Liver (tissue), 9 donors: ENCODE results near the gene RNLS. TPM values are rescaled to one million over a fixed set of nuclear protein-coding genes. Genes with fewer than 3 reads are reported as not detected.

Experiments used
- DNase-seq: peaks from one replicate; pipeline ENCODE4 v3.0.0-alpha.2; 2017; ENCODE audit warnings: low spot score
- H3K27ac ChIP-seq, 2 donors: one replicate each; pipeline ENCODE4 v1.7.0; 2013; ENCODE audit warnings: inconsistent platforms in 2 of 2, low read length in 2 of 2, control low read depth in 1 of 2, low read depth in 1 of 2, mild to moderate bottlenecking in 1 of 2
- H3K27me3 ChIP-seq, 4 donors: one replicate each; pipeline versions ENCODE4 v1.6.1 to v1.7.0; 2013; ENCODE audit warnings: low read length in 3 of 4, inconsistent platforms in 1 of 4, mild to moderate bottlenecking in 1 of 4, moderate library complexity in 1 of 4; ENCODE audit not compliant: control insufficient read depth in 4 of 4, insufficient read depth in 4 of 4
- H3K36me3 ChIP-seq, 4 donors: one replicate each; pipeline versions ENCODE4 v1.6.1 to v1.7.0; 2013; ENCODE audit warnings: low read length in 3 of 4, mild to moderate bottlenecking in 3 of 4, low read depth in 1 of 4, moderate library complexity in 1 of 4; ENCODE audit not compliant: control insufficient read depth in 4 of 4, insufficient read depth in 3 of 4
- H3K4me1 ChIP-seq, 4 donors: one replicate each; pipeline versions ENCODE4 v1.6.1 to v1.7.0; 2013; ENCODE audit warnings: low read length in 3 of 4, mild to moderate bottlenecking in 3 of 4, moderate library complexity in 1 of 4; ENCODE audit not compliant: control insufficient read depth in 4 of 4, insufficient read depth in 4 of 4
- H3K4me3 ChIP-seq, 3 donors: one replicate each; pipeline versions ENCODE4 v1.6.1 to v1.7.0; 2013; ENCODE audit warnings: low read length in 3 of 3, control low read depth in 1 of 3, low read depth in 1 of 3, mild to moderate bottlenecking in 1 of 3
- H3K9ac ChIP-seq, 2 donors: one replicate each; pipeline ENCODE4 v1.7.0; 2013; ENCODE audit warnings: low read length in 2 of 2, mild to moderate bottlenecking in 2 of 2, moderate library complexity in 2 of 2, control low read depth in 1 of 2, low read depth in 1 of 2
- H3K9me3 ChIP-seq, 4 donors: one replicate each; pipeline versions ENCODE4 v1.6.1 to v1.7.0; 2013; ENCODE audit warnings: low read length in 3 of 4; ENCODE audit not compliant: control insufficient read depth in 4 of 4
- CTCF ChIP-seq: fragments of 150-350 bp; IDR thresholded peaks from 2 replicates; pipeline ENCODE4 v1.5.1; 2017; ENCODE audit warnings: improper control_type of control experiment, low read depth, low read length; ENCODE audit not compliant: missing input control
- FOXA1 ChIP-seq: IDR thresholded peaks from 2 replicates; pipeline ENCODE4 v1.6.1; 2016; ENCODE audit warnings: antibody characterized with exemption
- FOXA2 ChIP-seq: IDR thresholded peaks from 2 replicates; pipeline ENCODE4 v1.6.1; 2016; ENCODE audit warnings: antibody characterized with exemption
- GABPA ChIP-seq, 2 donors: IDR thresholded peaks in 1 of 2; conservative IDR thresholded peaks in 1 of 2; 2 replicates each; pipeline ENCODE4 v1.6.1; 2016; ENCODE audit warnings: antibody characterized with exemption in 2 of 2, mild to moderate bottlenecking in 1 of 2, moderate library complexity in 1 of 2
- HNF4A ChIP-seq, 2 donors: conservative IDR thresholded peaks; 2 replicates each; pipeline ENCODE4 v1.6.1; 2016; ENCODE audit warnings: antibody characterized with exemption in 2 of 2, mild to moderate bottlenecking in 2 of 2
- HNF4G ChIP-seq: IDR thresholded peaks from 2 replicates; pipeline ENCODE4 v1.6.1; 2016; ENCODE audit warnings: antibody characterized with exemption
- JUND ChIP-seq, 2 donors: IDR thresholded peaks; 2 replicates each; pipeline ENCODE4 v1.6.1; 2016; ENCODE audit warnings: antibody characterized with exemption in 2 of 2
- MAX ChIP-seq: IDR thresholded peaks from 2 replicates; pipeline ENCODE4 v1.6.1; 2016; ENCODE audit warnings: antibody characterized with exemption
- NR2F2 ChIP-seq: IDR thresholded peaks from 2 replicates; pipeline ENCODE4 v1.6.1; 2016; ENCODE audit warnings: antibody characterized with exemption
- RAD21 ChIP-seq, 2 donors: IDR thresholded peaks; 2 replicates each; pipeline ENCODE4 v1.6.1; 2016; ENCODE audit warnings: antibody characterized with exemption in 2 of 2, mild to moderate bottlenecking in 2 of 2
- REST ChIP-seq: IDR thresholded peaks from 2 replicates; pipeline ENCODE4 v1.6.1; 2016; ENCODE audit warnings: antibody characterized with exemption, mild to moderate bottlenecking
- RXRA ChIP-seq, 2 donors: IDR thresholded peaks; 2 replicates each; pipeline ENCODE4 v1.6.1; 2017 to 2018; ENCODE audit warnings: antibody characterized with exemption in 2 of 2, mild to moderate bottlenecking in 1 of 2
- SP1 ChIP-seq: IDR thresholded peaks from 2 replicates; pipeline ENCODE4 v1.6.1; 2018; ENCODE audit warnings: antibody characterized with exemption, mild to moderate bottlenecking
- TAF1 ChIP-seq: conservative IDR thresholded peaks from 2 replicates; pipeline ENCODE4 v1.6.1; 2016; ENCODE audit warnings: antibody characterized with exemption, mild to moderate bottlenecking
- YY1 ChIP-seq: IDR thresholded peaks from 2 replicates; pipeline ENCODE4 v1.6.1; 2016; ENCODE audit warnings: antibody characterized with exemption, mild to moderate bottlenecking
- WGBS: extraction: QIAGEN DNeasy Blood & Tissue Kit; methylation state at CpG from one replicate; pipeline ENCODE4 v1.1.7; 2013; 5-methylcytosine and 5-hydroxymethylcytosine counted together
- polyA plus RNA-seq, 2 donors: library from polyadenylated mRNA; stranded (reverse) in 1 of 2; unstranded in 1 of 2; fragments of 200-250 nt in 1 of 2; fragments of >200 nt in 1 of 2; fragmentation: Nextera tagmentation in 1 of 2; extraction: Ambion mirVana in 1 of 2; gene quantifications; one replicate each; pipeline versions ENCODE4 v1.2.1 to v1.2.3, GENCODE V29; 2013 to 2015
- total RNA-seq, 2 donors: library from RNA; depleted of rRNA; stranded (reverse); fragments of >200 nt; gene quantifications; one replicate each; pipeline ENCODE4 v1.2.3, GENCODE V29; 2014
- donor health status: healthy.
- donor health status: healthy.
- donor health status: healthy.
- donor health status: healthy.
- donor health status: healthy.

The RNLS gene
- total and polyA plus RNA-seq, 4 donors, result 4.1 to 12.4 (median 7.5) TPM

GRCh38 chr10:88227342-88228018 lies 355.6 kb downstream of the RNLS start:
- H3K27ac ChIP-seq, result peak overlapping the region; percentile 20 to 36
- peaks cover 3 to 39% (median 25%) of the 10 kb centered on the region in 4 donors for H3K4me1 ChIP-seq
- no peaks in the 10 kb centered on the region for H3K36me3 ChIP-seq
- no peak overlapping the region for H3K4me3 ChIP-seq
- H3K9ac ChIP-seq, result no peak overlapping the region
- no peaks in the 10 kb centered on the region for H3K27me3 ChIP-seq
- 72% methylated on average over 8 of the region's 8 CpGs for WGBS
- TF ChIP-seq TAF1 (no peak), RXRA (IDR thresholded peaks at IDR 0.05) (peak; percentile 59 to 75), JUND (IDR thresholded peaks at IDR 0.05) (peak in 1 of 2 donors; percentile 3), HNF4A (conservative IDR thresholded peaks at IDR 0.05) (peak; percentile 68 to 71), CTCF (no peak), MAX (peak; percentile 75), GABPA (IDR thresholded peaks at IDR 0.05 in 1 of 2, conservative IDR thresholded peaks at IDR 0.05 in 1 of 2) (no peak), NR2F2 (peak; percentile 59), HNF4G (peak; percentile 17), RAD21 (IDR thresholded peaks at IDR 0.05) (peak in 1 of 2 donors; percentile 64), YY1 (peak; percentile 58), FOXA2 (no peak), SP1 (peak; percentile 68), REST (no peak)
- peak; percentile 58 for DNase-seq
- no peaks in the 10 kb centered on the region for H3K9me3 ChIP-seq

- TF ChIP-seq RAD21 (IDR thresholded peaks at IDR 0.05), result no peak
- no peak for TF ChIP-seq YY1
- TF ChIP-seq FOXA1, result no peak
- 79% methylated on average over 1 of the region's 1 CpG for WGBS
- Histone ChIP-seq H3K27me3 (no peaks in the 10 kb centered on the region), H3K36me3 (no peaks in the 10 kb centered on the region), H3K9ac (no peak overlapping the region), H3K9me3 (no peaks in the 10 kb centered on the region), H3K27ac (no peak overlapping the region), H3K4me3 (no peak overlapping the region), H3K4me1 (peaks cover 3 to 39% (median 26%) of the 10 kb centered on the region in 4 donors)
- DNase-seq, result no peak
Observed at GRCh38 chr10:88226891-88227290, 356.2 kb downstream of the RNLS start.
